ENCODE measurements around the gene CCDC61.

The CCDC61 gene, protein sequence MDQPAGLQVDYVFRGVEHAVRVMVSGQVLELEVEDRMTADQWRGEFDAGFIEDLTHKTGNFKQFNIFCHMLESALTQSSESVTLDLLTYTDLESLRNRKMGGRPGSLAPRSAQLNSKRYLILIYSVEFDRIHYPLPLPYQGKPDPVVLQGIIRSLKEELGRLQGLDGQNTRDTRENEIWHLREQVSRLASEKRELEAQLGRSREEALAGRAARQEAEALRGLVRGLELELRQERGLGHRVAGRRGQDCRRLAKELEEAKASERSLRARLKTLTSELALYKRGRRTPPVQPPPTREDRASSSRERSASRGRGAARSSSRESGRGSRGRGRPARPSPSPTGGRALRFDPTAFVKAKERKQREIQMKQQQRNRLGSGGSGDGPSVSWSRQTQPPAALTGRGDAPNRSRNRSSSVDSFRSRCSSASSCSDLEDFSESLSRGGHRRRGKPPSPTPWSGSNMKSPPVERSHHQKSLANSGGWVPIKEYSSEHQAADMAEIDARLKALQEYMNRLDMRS

DNA sequence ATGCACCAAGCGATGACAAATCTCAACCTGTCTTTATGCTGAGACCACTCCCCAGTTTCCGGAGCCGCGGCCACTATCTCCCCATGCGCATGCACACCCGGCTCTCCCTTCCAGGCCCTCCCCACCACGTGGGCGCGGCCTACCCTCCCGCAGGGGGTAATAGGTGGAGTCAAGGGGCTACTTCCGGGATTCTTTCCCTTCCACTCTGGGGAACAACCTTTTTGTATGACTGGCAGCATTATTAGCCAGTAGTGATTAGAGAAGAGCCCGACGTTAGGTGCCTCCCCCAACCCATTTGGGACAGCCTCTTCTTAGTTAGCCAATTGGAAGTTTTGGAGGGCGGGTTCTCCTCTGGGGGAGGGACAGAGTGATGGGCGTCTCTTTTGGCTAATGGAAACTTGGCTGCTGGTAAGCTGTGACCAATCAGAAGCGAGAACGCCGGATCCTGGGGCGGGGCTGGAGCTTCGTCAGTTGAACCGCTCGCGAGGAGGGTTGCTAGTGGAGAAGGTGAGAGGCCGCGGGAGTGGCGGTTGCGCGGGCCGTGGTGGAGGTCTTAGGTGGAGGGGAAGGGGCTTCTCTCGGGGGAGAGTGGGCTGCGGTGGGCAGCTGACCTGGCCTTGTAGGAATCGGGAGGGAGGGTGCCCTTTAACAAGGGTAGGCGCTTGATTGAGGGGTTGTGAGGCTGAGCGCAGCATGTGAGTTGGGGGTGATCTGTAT lies at the start of gene CCDC61:
TSS of gene CCDC61 (plus strand) at position 470 of the 717 bp plus-strand sequence. CDS start 7,552 bp downstream, outside the sequence.
- DNase-seq (ENCODE audit: low spot score) (peak; percentile 99), FAIRE-seq (peak; percentile 30)

DNA sequence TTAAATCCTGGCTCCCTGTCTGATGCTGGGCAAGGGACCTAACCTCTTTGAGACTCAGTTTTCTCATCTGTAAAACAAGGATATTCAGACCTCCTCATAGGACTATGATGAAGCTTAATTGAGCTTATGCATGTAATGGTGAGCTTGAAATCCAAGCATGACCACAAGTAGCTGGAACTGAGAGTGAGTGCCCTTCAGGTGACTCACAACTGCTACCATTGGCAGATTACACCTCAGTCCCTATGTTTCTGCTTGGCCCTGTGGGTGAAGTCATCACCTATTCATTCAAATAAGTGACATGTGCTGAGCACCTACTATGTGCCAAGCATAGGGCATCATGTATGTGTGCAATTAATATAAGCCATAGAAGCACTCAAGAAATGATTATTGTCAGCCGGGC lies 47.3 kb upstream of the CCDC61 start:
- FAIRE-seq (no peak), DNase-seq (ENCODE audit: low spot score) (peak; percentile 42)

- DNase-seq (ENCODE audit: low spot score) (no peak), FAIRE-seq (no peak)
These were observed 43.0 kb upstream of the CCDC61 start for GRCh38 chr19:45952341-45952685.

DNA sequence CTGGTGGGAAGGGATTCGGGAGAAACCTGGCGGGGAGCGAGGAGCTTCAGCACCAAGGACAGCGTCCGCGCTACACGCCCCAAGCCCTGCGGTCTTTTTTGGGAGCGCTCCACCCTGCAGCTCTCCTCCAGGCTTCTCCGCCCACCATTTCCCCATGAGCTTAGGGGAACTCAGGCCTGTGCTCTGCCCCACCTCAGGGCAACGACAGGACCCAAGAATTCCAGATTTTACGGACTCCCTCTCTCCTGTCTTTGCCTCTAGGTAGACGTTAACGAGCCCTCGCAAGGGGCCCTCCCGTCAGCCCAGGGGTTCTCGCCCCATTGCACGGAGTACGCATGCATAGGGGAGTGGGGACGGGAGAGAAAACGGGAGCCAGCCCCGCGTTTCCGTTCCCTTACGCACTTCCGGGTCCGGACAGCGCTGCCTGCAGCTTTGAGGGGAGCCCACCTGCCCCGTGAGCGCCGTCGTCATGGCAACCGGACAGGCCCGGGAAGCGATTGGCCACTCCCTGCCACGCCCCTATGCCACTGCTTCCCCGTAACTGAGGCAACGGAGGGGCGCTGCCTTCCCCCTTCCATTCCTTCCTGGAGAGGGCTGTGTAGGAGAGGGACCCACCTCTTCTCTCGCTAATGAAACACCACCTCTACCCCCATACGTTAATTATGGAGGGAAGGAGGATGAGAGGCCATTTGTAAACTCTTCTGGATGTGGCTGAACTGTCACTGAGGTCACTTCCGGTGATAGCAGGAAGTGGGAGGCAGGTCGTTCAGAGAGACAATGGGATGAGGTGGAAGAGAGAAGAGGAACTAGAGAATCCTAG lies 42.4 kb upstream of the CCDC61 start:
- DNase-seq (ENCODE audit: low spot score), result no peak
- FAIRE-seq, result no peak

DNA sequence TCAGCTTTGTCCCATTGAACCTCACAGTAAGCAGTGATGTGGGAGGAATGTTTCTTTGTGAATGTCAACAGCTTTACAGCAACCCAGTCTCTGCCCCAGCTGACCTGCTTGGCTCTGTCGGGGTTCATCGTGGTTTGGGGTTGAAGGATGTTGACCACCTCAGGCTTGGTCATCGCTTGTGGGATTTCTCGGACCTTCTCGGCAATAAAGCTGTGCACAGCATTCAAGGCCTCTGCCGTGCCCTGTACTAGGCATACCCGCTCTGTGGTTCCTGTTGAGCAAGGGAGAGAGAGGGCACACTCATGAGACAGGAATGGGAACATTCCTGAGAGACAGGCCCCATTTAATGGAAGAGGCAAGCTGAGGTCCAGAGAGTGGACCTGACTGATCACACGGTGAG lies 41.6 kb upstream of the CCDC61 start:
- FAIRE-seq (no peak), DNase-seq (ENCODE audit: low spot score) (no peak)

GRCh38 chr19:45954156-45954555 lies 41.1 kb upstream of the CCDC61 start:
- FAIRE-seq (no peak), DNase-seq (ENCODE audit: low spot score) (no peak)

- FAIRE-seq, result peak; percentile 88
- peak; percentile 94 for DNase-seq (ENCODE audit: low spot score)
These were observed 39.2 kb upstream of the CCDC61 start for GRCh38 chr19:45955905-45956608.

DNA sequence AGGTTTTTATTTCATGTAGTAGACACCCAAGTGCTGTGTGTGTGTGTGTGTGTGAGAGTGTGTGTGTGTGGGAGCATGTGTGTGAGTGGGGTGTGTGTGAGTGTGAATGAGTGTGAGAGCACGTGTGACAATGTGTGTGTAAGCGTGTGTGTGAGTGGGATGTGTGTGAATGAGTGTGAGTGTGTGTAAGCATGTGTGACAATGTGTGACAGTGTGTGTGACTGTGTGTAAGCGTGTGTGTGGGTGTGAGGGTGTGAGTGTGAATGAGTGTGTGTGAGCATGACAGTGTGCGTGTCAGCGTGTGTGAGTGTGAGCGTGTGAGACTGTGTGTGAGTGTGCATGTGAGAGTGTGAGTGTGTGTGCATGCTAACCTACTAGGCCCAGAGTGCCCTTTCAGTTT lies 36.9 kb upstream of the CCDC61 start:
- FAIRE-seq (peak; percentile 98), DNase-seq (ENCODE audit: low spot score) (no peak)

DNA sequence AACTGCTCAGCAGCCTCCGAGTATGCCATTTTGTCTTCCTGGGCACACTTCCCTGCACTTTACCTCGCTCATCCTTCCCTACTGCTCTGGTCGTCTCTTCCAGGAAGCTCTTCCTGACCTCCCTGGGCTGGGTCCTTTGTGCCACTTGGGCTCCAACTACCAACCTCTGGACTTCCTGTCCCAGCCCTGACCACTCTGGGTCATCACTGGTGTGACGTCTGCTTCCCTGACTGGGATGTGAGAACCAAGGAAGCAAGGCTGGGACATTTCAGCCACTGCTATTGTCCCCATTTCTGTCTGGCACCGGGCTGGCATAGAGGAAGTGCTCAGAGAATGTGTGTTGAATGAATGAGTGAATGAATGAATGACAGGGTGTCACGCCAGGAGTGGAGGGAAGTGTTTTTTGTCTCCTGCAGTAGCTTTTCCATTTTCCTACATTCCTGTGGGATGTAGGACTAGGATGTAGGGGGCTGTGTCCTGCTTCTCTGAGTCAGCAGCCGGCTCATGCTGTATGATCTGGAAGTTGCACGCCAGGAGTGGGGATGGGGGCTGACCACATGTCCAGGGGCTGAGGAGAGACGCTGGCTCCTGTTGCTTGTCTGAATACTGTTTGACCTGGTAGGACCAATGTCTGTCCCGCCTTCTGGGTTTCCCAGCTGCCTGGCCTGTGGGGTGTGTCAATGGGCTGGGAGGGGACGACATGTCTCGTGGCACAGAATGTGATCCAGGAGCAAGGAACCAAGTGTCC lies 36.3 kb upstream of the CCDC61 start:
- peak; percentile 84 for FAIRE-seq
- DNase-seq (ENCODE audit: low spot score), result peak; percentile 40

- no peak for FAIRE-seq
- DNase-seq (ENCODE audit: low spot score), result no peak
These were observed 35.7 kb upstream of the CCDC61 start for GRCh38 chr19:45959517-45960025.

DNA sequence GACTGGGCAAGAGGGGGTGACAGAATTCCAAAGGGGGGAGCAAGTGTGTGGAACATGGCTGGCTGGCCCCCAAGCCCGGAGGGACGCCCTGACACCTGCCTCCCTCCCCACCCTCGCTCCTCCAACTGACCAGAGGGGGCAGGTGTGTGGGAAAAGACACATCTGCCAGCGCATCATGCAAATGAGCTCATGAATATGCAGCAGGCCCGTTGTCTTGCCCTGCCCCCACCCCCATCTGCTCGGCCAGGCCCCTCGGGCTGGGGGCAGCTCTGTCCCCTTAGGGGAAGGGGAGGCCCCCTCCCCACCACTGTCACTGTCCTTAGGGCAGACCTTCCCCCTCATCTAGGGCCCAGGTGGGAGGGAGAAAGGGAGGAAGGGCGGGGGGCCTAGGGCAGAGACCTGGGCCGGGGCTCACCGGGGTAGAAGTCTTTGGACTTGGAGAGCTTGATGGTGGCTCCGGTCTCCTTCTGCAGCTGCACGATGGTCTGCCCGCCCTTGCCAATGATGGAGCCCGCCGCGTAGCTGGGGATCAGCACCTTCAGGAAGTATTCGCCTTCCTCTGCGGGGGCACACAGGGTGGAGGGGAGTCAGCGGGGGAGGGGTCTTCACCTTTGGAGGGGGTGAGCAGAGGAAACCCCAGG lies 34.6 kb upstream of the CCDC61 start:
- DNase-seq (ENCODE audit: low spot score) (no peak), FAIRE-seq (no peak)

DNA sequence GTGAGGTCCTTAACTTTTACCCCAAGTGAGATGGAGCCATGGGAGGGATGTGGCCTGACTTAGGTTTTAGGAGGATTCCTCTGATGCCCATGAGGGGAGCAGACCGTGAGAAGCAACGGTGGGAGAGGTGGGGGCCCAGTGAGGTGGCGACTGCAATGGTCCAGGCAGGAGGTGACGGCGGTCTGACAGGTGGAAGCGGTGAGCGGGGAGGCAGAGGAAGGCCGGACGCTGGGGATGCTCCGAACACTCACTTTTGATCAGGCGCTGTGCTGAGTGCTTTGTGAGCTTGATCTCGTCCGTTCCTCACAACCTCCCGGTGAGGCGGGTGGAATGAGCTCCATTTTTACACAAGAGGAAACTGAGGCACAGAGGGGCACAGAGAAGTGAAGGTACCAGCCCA lies 33.2 kb upstream of the CCDC61 start:
- FAIRE-seq (no peak), DNase-seq (ENCODE audit: low spot score) (no peak)

- no peak for FAIRE-seq
These were observed 28.0 kb upstream of the CCDC61 start for GRCh38 chr19:45967246-45967645.

DNA sequence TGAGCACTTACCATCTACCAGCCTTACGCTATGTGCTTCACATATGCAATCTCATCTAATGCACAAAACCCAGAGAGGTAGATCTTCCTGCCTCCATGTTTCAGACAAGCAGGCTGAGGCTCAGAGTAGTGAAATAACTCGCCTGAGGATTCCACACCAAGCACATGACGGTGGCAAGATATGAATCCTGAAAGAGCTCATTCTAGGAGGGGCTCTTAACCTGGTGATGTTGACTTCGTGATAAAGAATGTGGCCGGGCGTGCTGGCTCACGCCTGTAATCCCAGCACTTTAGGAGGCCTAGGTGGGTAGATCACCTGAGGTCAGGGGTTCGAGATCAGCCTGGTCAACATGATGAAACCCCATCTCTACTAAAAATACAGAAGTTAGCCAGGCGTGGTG lies 26.6 kb upstream of the CCDC61 start:
- no peak for DNase-seq (ENCODE audit: low spot score)
- no peak for FAIRE-seq

More at GRCh38 chr19:45967246-45967645, 28.0 kb upstream of the CCDC61 start:
- no peak for DNase-seq (ENCODE audit: low spot score)

DNA sequence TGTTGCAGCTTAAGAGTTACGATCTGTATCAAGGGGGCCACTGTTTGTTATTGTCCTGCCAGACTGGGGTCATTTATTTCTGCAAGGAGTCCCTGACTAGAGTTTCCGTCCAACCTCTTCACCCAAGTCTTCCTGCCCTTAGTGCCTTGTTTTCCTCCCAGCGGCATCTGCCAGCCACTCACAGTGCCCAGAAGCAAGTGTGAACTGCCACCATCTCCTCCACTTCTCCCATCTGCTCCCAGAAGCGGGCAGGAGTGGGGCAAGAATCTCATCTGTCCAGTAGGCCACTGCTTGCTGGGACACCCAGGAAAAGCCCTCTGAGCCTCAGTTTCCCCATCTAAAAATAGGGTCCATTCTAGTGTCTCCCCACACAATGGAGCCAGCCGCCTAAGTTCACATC lies 25.6 kb upstream of the CCDC61 start:
- no peak for FAIRE-seq
- no peak for DNase-seq (ENCODE audit: low spot score)

GRCh38 chr19:45971260-45971902 lies 23.9 kb upstream of the CCDC61 start:
- FAIRE-seq, result no peak
- no peak for DNase-seq (ENCODE audit: low spot score)

GRCh38 chr19:45972081-45972946 lies 23.0 kb upstream of the CCDC61 start:
- DNase-seq (ENCODE audit: low spot score) (no peak), FAIRE-seq (peak; percentile 82)

GRCh38 chr19:45972947-45973540 lies 22.2 kb upstream of the CCDC61 start:
- DNase-seq (ENCODE audit: low spot score) (no peak), FAIRE-seq (no peak)

All from urothelium cell line (cell line).